Measurements from ENCODE around the gene KRT79. TPM values are rescaled to one million over a fixed set of nuclear protein-coding genes. Genes with fewer than 3 reads are reported as not detected.

Gene KRT79
- total RNA-seq, 2 donors from 2014 or later: not detected

GRCh38 chr12:52836491-52837412 lies 2.6 kb upstream of the KRT79 start:
- H3K36me3 ChIP-seq: no peaks in the 10 kb centered on the region
- no peak for DNase-seq (ENCODE audit: low spot score)
- TF ChIP-seq POLR2A (IDR thresholded peaks at IDR 0.05) (no peak), CTCF (IDR thresholded peaks at IDR 0.05) (no peak), POLR2AphosphoS5 (IDR thresholded peaks at IDR 0.05) (no peak)
- H3K27ac ChIP-seq: no peak overlapping the region
- intact Hi-C loops (cut with DNase I): no loop called here
- no peak overlapping the region for H3K4me3 ChIP-seq
- 94% methylated on average over 9 of the region's 9 CpGs for WGBS
- H3K27me3 ChIP-seq (replicated peaks; ENCODE audit: insufficient read depth): peaks cover 3% of the 10 kb centered on the region
- no peaks in the 10 kb centered on the region for H3K4me1 ChIP-seq (replicated peaks)
- H3K9me3 ChIP-seq: no peaks in the 10 kb centered on the region

GRCh38 chr12:52836042-52836466 lies 1.9 kb upstream of the KRT79 start:
- Histone ChIP-seq H3K27me3 (replicated peaks; ENCODE audit: insufficient read depth) (peaks cover 3% of the 10 kb centered on the region), H3K4me1 (replicated peaks) (no peaks in the 10 kb centered on the region), H3K27ac (no peak overlapping the region), H3K9me3 (no peaks in the 10 kb centered on the region), H3K4me3 (no peak overlapping the region), H3K36me3 (no peaks in the 10 kb centered on the region)
- no peak for TF ChIP-seq POLR2AphosphoS5 (IDR thresholded peaks at IDR 0.05)
- no peak for TF ChIP-seq CTCF (IDR thresholded peaks at IDR 0.05)
- TF ChIP-seq POLR2A (IDR thresholded peaks at IDR 0.05): no peak
- no peak for DNase-seq (ENCODE audit: low spot score)
- 93% methylated on average over 7 of the region's 7 CpGs for WGBS
- intact Hi-C loops (cut with DNase I): no loop called here

GRCh38 chr12:52835271-52836041 lies 1.3 kb upstream of the KRT79 start:
- Histone ChIP-seq H3K27me3 (replicated peaks; ENCODE audit: insufficient read depth) (peaks cover 3% of the 10 kb centered on the region), H3K9me3 (no peaks in the 10 kb centered on the region), H3K4me1 (replicated peaks) (no peaks in the 10 kb centered on the region), H3K4me3 (no peak overlapping the region), H3K36me3 (no peaks in the 10 kb centered on the region), H3K27ac (no peak overlapping the region)
- WGBS: 90% methylated on average over 15 of the region's 15 CpGs
- intact Hi-C loops (cut with DNase I): no loop called here
- TF ChIP-seq POLR2AphosphoS5 (IDR thresholded peaks at IDR 0.05) (no peak), CTCF (IDR thresholded peaks at IDR 0.05) (no peak), POLR2A (IDR thresholded peaks at IDR 0.05) (no peak)
- no peak for DNase-seq (ENCODE audit: low spot score)

- H3K36me3 ChIP-seq: no peaks in the 10 kb centered on the region
- no peak overlapping the region for H3K27ac ChIP-seq
- 65% methylated on average over 4 of the region's 4 CpGs for WGBS
- no peaks in the 10 kb centered on the region for H3K9me3 ChIP-seq
- no peak for TF ChIP-seq POLR2AphosphoS5 (IDR thresholded peaks at IDR 0.05)
- H3K27me3 ChIP-seq (replicated peaks; ENCODE audit: insufficient read depth): peaks cover 3% of the 10 kb centered on the region
- H3K4me1 ChIP-seq (replicated peaks): no peaks in the 10 kb centered on the region
- DNase-seq (ENCODE audit: low spot score): no peak
- intact Hi-C loops (cut with DNase I): no loop called here
- no peak overlapping the region for H3K4me3 ChIP-seq
Measured at GRCh38 chr12:52834727-52835001, 553 bp upstream of the KRT79 start.

- Histone ChIP-seq H3K27me3 (replicated peaks; ENCODE audit: insufficient read depth) (no peaks in the 10 kb centered on the region), H3K4me1 (replicated peaks) (no peaks in the 10 kb centered on the region), H3K36me3 (no peaks in the 10 kb centered on the region), H3K4me3 (no peak overlapping the region), H3K27ac (no peak overlapping the region), H3K9me3 (no peaks in the 10 kb centered on the region)
- intact Hi-C loops (cut with DNase I): no loop called here
- no peak for DNase-seq (ENCODE audit: low spot score)
- 88% methylated on average over 18 of the region's 20 CpGs for WGBS
- no peak for TF ChIP-seq POLR2AphosphoS5 (IDR thresholded peaks at IDR 0.05)
- TF ChIP-seq POLR2A (IDR thresholded peaks at IDR 0.05): no peak
- TF ChIP-seq CTCF (IDR thresholded peaks at IDR 0.05): no peak
Measured at GRCh38 chr12:52832985-52833905, 866 bp downstream of the KRT79 start.
